Suprapubic skin (tissue), 4 donors: ENCODE data around the gene MBP.

Source experiments
- CTCF ChIP-seq, 2 donors: fragments of 200-600 bp in 1 of 2; fragments of 450-650 bp in 1 of 2; sonication (generic) in 1 of 2; IDR thresholded peaks; one replicate each; pipeline ENCODE4 v1.5.1; 2016 to 2019; ENCODE audit warnings: antibody characterized with exemption in 2 of 2, mild to moderate bottlenecking in 1 of 2, moderate library complexity in 1 of 2
- EP300 ChIP-seq: sonication (generic); formaldehyde crosslinking; IDR thresholded peaks from one replicate; pipeline ENCODE4 v1.6.1; 2017; ENCODE audit warnings: antibody characterized with exemption
- POLR2A ChIP-seq, 2 donors: fragments of 450-650 bp; IDR thresholded peaks; one replicate each; pipeline ENCODE4 v1.6.1; 2017; ENCODE audit warnings: antibody characterized with exemption in 2 of 2, mild to moderate bottlenecking in 2 of 2, moderate library complexity in 2 of 2
- POLR2AphosphoS5 ChIP-seq, 3 donors: sonication (generic); formaldehyde crosslinking; IDR thresholded peaks; one replicate each; pipeline ENCODE4 v1.6.1; 2017; ENCODE audit warnings: antibody characterized with exemption in 3 of 3

- no peak for TF ChIP-seq EP300
- TF ChIP-seq CTCF (IDR thresholded peaks at IDR 0.05) = no peak
- no peak for TF ChIP-seq POLR2A (IDR thresholded peaks at IDR 0.05)
- TF ChIP-seq POLR2AphosphoS5 (IDR thresholded peaks at IDR 0.05) = no peak
These were observed 19.9 kb downstream of the MBP start for GRCh38 chr18:77112747-77113092.
